NCI-H1694 treated with DMSO at 0.1 percent for 48 hours (cell line): ENCODE data around the gene ST3GAL2.
"Not testable (repeated sequence)": the region's sequence is repeated elsewhere in the genome, so short reads cannot be mapped to it uniquely, and the experiment has no call there.

Experiments used
- DNase-seq: peaks from one replicate; lab custom pipeline; 2025; lab: John Stamatoyannopoulos, UW

The ST3GAL2 gene

DNA sequence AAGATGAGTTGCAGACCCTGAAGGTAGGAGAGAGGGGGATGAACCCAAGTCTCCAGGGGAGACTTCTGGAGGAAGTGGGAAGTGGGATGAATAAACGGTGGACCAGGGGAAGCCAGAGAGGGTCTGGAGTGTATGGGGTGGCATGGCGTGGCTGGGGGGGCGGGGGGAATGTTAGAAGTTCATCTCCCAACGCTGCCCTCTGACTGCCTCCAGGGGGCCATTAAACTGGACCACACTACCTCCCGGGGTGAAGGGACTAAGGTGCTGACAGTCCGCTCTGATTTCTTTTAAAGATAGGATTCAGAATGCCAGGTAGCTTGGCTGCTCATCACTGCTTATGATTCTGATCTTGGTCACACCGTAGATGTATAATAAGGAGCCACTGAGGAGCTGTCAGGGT is 21.2 kb downstream of the ST3GAL2 start:
- no peak for DNase-seq

DNA sequence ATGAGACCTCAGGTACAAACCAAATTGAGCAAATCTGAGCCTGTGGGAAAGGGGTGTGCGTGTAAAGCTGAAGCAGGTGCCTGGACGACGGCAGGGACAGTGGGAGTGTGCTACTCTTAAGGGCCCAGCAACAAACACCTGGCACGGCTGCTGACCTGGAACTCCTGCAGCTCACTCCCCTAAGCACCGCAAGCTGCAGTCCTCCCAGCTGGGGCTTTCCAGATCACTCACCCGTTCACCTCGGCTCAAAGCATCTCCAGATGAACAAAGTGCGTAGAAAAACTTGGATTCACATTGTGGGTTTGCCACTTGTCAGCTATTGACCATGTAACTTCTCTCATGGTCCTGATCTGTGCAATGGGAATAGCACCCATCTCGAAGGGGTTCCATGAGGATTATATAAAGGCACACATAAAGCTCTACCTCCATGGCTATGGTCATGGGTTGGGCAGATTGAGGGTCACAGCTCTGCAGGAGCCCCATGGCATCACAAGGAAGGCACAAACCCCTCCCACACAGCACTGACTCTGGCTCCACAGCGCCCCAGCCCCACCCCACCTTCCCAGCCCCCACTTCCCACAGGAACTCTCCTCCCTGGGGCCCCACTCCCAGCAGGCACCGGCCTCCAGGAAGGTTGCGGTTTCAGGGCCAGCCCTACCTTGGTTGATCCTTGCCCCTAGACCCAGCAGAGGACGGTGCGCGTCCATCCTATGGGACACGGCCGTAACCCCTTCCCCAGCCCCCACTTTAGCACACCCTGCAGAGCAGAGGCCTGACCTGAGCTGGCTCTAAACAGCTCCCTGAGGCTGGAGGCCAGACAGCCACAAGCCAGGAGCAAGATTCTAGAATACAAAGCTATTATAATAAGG is 21.9 kb downstream of the ST3GAL2 start:
- no peak for DNase-seq

GRCh38 chr16:70413572-70413971 is 25.3 kb downstream of the ST3GAL2 start:
- DNase-seq, result not testable (repeated sequence)

- no peak for DNase-seq
These were observed 26.5 kb downstream of the ST3GAL2 start for GRCh38 chr16:70412385-70412784.

DNA sequence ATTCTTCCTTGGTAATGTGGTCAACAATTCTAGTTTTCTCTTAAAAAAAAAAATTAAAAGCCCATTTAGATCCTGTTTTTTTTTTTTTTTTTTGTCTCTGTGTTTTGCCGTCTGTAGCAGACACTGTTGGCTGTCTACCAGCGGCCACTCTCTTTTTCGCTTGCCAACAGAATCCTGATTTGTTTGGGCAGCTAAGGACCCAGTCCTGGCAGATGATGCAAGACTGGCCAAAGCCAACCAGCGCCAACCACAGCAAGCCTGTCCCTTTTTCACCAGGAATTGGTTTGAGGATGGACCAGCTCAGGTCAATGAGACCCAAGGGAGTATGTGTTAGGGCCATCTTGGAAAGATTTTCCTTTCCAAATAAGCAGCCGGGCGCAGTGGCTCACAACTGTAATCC is 28.2 kb downstream of the ST3GAL2 start:
- DNase-seq, result no peak

- DNase-seq, result no peak
These were observed 31.1 kb downstream of the ST3GAL2 start for GRCh38 chr16:70407811-70408274.

- DNase-seq, result not testable (repeated sequence)
These were observed 32.8 kb downstream of the ST3GAL2 start for GRCh38 chr16:70406104-70406503.

- DNase-seq, result no peak
These were observed 35.8 kb downstream of the ST3GAL2 start for GRCh38 chr16:70402916-70403659.

DNA sequence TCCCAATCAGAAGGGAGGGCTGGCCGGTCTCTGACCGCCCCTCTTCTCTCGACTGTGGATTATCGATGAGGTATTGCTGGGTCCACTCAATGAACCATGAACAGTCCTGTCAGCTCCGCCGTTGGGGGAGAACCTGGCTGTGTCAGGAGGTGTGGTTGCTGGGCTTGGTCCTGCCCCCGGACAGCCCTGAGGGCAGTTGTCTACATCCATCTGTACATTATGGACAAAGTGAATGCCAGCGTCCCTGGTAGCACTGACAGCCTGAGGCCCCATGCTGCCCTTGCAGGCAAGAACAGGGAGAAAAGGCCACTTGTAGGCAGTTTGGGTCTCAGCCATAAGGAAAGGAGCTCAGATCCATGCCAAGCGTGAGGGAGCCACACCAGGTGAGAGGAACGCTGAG is 38.9 kb downstream of the ST3GAL2 start:
- no peak for DNase-seq

GRCh38 chr16:70399381-70399780 is 39.5 kb downstream of the ST3GAL2 start:
- no peak for DNase-seq

DNA sequence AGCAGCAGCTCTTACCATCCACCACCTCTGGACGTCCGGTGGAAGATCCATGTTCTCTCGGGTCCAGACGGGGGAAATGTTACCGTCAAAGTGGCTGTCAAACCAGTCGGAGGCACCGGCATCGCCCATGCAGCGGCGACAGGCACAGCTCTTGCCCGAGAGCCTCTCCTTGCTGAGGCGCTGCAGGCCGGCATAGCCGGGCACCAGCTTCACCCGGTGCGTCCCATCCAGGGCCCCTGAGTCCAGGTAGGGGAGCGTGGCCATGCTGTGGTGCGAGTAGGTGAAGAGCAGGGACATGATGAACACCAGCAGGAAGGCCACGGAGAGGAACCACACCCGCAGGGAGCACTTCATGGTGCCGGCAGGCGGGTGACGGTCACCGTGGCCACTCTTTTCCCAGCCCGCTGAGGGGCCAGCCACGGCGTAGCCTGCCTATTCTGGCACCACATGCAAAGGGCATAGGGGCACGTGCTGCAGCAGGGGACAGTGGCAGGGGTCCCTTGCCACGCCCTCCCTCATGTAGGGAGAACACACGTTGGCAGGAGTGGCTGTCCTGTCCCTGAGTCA is 40.6 kb downstream of the ST3GAL2 start:
- no peak for DNase-seq

GRCh38 chr16:70396246-70396904 is 42.5 kb downstream of the ST3GAL2 start:
- peak; percentile 83 for DNase-seq

- DNase-seq, result peak; percentile 8
These were observed 43.5 kb downstream of the ST3GAL2 start for GRCh38 chr16:70395345-70395901.

DNA sequence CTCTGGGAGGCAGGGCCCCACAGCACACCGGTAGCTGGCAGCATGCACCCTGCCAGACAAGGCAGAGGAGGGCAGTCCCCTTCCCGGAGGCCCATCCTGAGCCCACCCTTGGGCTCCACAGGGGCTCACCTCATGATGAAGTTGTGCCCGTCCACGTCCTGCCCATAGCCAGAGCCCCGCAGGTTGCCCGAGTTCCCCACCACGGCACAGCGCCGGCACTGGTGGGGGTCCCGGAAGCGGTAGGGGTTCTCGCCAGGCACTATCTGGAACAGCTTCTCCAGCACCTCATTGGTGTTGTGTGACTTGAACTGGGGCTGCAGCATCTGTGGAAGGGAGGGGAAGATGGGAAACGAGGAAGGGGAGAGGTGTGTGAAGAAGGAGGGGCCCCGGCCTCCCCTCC is 44.0 kb downstream of the ST3GAL2 start:
- no peak for DNase-seq

DNA sequence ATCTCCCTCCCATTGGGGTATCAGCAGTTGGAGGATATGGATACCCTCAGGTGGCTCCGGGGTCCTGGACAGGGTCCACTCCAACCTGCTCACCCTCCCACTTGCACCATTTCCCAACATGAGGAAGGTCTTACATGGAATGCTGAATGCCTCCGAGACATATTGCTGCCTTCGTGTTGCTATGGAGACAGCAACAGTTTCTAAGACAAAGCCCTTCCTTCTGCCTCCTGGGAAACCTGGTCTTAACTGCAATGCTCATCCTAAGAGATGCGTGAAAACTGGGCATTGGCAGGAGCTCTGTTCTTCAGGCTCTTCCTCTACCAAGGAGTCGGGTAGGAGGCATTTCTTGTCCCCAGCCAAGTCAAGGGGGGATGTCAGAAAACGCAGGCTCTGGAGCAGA is 45.2 kb downstream of the ST3GAL2 start:
- no peak for DNase-seq

DNA sequence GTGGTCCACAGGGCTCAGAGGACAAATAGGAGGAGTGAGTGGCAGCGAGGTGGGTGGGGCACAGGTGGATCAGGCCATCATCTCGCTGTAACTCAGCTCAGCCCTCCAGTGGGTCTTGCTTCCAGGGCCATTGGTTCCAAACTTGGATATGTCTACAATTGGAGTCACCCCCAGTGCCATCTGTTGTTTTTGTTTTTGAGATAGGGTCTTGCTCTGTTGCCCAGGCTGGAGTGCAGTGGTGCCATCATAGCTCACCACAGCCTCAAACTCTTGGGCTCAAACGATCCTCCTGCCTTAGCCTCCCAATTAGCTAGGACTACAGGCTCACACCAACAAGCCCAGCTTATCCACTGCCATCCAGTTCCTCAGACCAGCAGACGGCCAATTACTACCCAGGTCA is 46.3 kb downstream of the ST3GAL2 start:
- DNase-seq, result no peak

DNA sequence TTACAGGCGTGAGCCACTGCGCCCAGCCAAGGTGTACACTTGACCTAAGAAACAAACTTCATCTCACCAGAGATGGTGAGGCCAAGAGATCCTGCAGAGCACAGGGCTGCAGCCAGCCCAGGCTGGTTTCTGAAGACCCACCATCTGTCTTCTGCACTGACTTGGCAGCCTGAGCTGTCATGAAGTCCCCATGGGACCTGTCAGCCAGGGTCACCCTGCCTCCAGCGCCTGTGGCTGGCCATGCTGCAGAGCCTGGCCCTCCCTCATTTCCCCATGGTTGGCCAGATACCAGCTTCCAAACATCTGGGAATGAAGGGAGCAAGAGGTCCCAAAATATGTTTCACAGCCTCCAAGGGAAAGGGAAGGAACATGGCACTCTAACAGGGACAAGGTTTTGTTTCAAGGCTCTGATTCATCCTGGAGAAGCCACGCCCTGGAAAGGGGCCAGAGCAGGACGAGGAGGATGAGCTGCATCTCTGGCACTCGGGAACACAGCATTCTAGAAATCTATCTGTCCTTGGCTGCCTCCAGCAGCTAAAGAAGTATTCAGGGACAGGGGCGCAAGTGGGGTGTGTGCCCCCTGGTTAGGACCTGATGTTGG is 46.9 kb downstream of the ST3GAL2 start:
- DNase-seq, result peak; percentile 58

DNA sequence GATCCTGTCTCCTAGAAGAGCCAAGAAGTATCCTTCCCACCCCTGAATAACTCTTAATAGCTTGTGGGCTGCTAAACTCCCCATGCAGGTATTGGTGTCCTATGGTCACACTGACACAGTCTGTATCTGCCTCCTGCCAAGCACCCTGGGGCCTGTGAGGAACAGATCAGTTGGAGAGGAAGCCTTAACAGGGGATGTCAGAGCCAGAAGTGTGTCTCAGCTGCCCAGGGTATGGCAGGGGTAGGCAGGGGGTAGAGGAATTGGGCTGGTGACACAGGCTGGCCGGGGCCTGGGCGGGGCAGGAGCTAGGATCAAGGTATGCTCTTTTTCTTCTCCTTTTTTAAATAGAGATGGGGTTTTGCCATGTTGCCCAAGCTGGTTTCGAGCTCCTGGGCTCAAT is 47.5 kb downstream of the ST3GAL2 start:
- DNase-seq, result no peak

DNA sequence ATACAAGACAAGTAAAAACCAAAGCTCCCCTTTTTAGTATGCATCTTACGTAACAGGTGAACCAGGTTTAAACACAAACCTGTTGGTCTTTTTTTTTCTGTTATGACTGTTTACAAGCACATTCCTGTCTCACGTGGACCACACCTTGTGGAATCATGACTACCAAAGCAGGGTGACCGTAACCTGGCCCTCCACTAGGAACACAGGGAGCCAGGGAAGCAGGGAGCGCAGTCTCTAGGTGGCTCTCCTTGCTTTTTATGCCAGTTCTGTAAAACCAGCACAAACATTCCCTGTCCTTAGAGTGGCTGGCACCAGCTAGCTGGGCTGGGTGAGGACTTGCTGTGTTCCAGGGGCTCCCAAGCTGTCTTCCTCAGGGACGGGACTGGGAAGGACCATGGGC is 48.1 kb downstream of the ST3GAL2 start:
- no peak for DNase-seq

DNA sequence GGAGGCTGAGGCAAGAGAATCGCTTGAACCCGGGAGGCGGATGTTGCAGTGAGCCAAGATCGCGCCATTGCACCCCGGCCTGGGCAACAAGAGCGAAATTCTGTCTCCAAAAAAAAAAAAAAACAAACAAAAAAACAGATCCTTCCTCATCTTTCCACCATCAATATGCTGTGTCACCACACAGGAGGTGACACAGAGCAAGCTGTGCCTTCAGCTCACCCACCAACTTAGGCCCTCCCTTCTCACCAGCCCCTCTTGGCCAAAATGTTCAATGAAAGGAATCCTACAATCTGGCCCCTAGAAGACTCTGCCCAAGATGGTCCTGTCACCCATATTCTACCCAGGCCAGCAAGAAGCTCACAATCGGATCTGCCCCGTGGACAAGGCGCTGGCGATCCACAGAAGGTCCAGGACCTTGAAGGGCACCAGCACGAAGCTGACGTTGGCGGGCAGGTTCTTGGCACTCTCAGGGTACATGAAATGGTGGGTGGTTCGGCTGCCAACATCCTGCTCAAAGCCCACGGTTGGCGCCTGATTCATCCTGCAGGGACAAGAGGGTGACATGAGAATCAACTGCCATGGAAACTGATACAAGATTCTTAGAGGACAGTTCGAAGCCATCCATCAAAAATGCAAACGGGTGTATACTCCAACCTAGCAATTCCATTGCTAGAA is 50.8 kb downstream of the ST3GAL2 start:
- no peak for DNase-seq
